KBM-7 (cell line): ENCODE measurements around the gene INPP4A.
"Not testable (repeated sequence)": the region's sequence is repeated elsewhere in the genome, so short reads cannot be mapped to it uniquely, and the experiment has no call there.

Source experiments
- DNase-seq: peaks from one replicate; pipeline ENCODE4 v3.0.0-alpha.2; 2015
- in situ Hi-C: fragments of 300-500 bp; cut with MboI; formaldehyde crosslinking; loops from 2 replicates; pipeline ENCODE4 v1.14.3; 2020; ENCODE audit warnings: low sequenced_read_pairs, low pct_unique_long_range_greater_than_20kb, mixed read lengths

The INPP4A gene

DNA sequence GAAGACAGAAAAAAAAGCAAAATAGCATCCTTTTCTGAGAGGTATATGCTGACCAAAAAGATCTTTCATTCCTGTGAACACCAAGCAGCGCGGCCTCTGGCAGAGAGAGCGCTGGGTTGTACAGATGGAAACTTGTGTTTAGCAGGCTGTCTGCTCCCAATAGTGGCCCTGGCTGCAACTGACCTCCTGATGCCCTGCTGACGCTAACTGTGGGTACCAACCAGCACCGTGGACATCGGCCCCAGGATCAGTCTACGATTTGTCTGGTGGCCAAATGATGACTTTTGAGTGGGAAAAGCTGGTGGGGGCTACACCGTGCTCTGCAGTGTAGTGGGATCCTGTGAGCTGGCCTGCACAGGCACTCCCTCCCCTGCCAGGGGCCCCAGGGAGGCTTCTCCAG, 147.9 kb downstream of the INPP4A start:
- DNase-seq: no peak
- in situ Hi-C loops: no loop called here

DNA sequence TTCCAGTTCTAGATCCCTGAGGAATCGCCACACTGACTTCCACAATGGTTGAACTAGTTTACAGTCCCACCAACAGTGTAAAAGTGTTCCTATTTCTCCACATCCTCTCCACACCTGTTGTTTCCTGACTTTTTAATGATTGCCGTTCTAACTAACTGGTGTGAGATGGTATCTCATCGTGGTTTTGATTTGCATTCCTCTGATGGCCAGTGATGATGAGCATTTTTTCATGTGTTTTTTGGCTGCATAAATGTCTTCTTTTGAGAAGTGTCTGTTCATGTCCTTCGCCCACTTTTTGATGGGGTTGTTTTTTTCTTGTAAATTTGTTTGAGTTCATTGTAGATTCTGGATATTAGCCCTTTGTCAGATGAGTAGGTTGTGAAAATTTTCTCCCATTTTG, 150.0 kb downstream of the INPP4A start:
- in situ Hi-C loops, DNase-seq: not testable (repeated sequence)

DNA sequence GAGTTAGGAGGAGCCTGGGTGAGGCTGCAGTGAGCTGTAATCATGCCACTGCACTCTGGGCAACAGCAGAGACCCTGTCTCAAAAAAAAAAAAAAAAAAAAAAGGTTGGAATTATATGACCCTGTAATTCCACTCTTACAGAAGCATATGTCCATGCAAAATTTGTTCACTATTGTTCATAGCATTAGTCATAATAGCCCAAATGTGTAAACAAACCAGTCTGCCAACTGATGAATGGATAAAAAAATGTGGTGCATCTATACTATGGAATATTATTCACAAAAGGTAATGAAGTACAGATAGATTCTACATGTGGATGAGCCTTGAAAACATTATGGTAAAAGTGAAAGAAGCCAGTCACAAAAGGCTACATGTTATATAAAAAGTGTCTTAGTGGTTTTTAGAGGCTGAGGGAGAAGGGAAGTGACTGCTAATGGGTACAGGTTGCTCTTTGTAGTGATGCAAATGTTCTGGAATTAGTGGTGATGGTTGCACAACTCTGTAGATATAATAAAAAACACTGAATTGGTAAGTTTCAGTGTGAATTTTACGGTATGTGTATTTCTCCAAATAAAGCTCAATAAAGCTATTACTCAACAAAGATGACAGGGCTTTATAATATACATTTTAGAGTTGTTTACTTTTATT, 154.2 kb downstream of the INPP4A start:
- DNase-seq: no peak

DNA sequence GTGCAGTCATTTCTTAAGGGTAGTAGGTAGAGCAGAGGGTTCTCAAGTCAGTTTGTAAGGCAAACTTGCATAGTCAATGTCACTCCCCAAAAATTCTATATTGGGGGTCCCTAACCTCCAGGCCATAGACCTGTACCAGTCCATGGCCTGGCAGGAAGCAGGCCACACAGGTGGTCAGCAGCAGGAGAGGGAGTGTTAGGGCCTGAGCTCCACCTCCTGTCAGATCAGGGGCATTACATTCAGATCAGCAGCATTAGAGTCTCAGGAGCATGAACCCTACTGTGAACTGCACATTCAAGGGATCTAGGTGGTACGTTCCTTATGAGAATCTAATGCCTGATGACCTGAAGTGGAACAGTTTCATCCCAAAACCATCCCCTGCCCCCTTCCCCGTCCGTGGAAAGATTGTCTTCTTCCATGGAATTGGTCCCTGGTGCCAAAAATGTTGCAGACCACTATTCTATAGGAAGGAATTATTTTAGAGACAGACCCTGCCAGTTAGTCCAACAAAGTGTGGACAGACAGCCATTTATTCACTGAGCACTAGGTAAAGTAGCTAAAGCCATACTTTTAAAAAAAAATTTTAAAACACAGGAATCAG, 157.0 kb downstream of the INPP4A start:
- DNase-seq: peak; percentile 55

More for the DNA sequence above, 154.2 kb downstream of the INPP4A start:
- in situ Hi-C loops: no loop called here

GRCh38 chr2:98604547-98604946, 159.9 kb downstream of the INPP4A start:
- in situ Hi-C loops: no loop called here
- DNase-seq: no peak

More for the DNA sequence above, 157.0 kb downstream of the INPP4A start:
- in situ Hi-C loops: no loop called here

DNA sequence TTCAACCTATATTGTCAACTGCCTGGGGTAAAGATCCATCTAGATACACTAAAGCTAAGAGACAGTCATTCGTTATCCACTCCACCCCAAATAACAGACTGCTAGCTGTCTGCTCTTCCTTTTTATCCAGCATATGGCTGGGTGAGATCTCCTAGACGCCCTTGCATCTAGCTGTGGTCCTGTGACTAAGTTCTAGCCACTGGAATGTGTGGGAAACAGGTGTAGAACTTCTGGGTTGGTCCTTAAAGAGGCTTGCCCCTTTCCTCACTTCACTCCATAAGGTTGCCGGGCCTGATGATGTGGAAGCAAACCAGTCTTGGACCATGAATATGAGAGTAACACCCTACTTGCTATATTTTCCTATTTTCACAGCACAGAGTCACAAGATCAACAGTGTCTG, 160.4 kb downstream of the INPP4A start:
- DNase-seq: no peak
- in situ Hi-C loops: no loop called here

DNA sequence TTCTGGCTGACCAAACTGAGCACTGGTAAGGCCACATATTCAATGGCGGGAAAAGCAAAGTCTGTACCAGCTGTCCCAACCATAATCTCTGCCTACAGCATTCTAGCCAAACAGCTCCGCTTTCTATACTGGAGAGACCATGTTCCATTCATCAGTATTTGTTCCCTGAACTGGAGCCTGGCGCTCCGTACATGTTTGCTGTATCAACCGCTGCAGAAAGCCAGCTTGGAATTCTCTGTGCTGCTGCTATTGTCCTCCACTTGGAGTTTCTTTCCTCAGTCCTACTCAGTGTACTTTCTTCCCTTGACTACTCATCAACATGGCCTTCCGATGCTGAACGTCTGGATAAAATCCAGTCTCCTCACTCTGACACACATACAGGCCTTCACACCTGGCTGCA, 161.8 kb downstream of the INPP4A start:
- DNase-seq: no peak
- in situ Hi-C loops: no loop called here

DNA sequence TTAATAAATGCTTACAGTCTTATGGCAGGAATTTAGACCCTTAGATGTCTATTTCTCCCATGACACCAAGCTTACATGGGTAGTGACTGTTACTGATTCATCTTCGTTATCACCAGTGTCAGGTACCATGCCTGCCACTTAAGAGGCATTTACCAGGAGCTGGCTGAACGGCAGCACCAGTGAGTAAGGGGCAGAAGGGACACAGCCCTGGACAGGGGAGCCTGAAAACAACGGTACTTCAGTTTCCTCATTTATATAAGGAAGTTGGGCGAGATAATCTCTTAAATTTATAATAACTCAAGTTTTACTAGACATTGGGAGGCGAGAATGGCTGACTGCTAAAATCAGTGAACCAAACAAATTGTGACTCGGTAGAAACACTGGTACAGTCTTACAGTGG, 162.4 kb downstream of the INPP4A start:
- peak; percentile 30 for DNase-seq
- in situ Hi-C loops: no loop called here

GRCh38 chr2:98607741-98608115, 163.1 kb downstream of the INPP4A start:
- in situ Hi-C loops: no loop called here
- DNase-seq: peak; percentile 32

DNA sequence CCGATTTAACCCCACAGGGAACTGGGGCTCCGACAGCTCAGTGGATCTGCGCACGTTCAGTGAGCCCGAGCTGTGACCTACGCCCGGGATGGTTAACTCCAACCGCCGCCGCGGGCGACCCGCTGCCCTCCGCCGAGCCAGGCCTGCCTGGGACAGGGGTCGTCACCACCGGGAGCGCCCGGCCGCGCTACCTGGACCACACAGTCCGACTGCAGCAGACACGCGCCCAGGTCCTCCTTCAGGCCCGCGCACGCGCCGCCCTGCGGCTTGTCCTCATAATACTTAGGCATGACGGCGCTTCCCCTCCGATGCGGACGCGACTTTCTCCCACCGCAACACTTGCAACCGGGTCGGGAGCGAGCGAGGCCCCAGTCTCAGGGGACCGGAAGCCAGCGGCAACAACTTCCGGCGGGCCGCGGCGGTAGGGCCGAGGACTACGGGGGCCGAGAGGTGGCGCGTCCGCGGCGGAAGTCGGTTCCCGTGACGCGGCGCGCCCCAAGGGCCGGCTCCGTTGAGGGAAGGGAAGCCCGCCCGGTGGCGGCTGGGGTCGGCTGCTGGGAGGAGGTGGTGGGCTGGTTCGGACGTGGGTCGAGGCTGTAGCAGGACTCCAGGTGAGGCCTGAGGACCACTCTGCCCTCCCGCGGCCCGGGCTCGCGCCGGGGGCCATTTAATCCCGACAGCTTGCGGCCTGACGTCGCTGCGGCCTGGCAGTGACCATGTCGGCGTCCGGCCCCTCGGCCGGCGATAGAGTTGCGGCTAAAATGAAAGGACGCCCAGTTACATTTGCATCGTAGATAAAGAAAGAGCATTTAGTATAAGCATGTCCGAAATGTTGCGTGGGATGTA, 163.7 kb downstream of the INPP4A start, which contains the start of the genes COA5 and UNC50:
Gene COA5, minus strand, starts transcription at position 397 of the 846 bp plus-strand sequence. Its CDS starts 107 bp downstream, at position 290.
Gene UNC50, plus strand, starts transcription at position 474 of the 846 bp plus-strand sequence. CDS start 1,171 bp downstream, outside the sequence.
- DNase-seq: peak; percentile 90
- in situ Hi-C loops: no loop called here

GRCh38 chr2:98608962-98609604, 164.4 kb downstream of the INPP4A start:
- peak; percentile 15 for DNase-seq
- in situ Hi-C loops: no loop called here

DNA sequence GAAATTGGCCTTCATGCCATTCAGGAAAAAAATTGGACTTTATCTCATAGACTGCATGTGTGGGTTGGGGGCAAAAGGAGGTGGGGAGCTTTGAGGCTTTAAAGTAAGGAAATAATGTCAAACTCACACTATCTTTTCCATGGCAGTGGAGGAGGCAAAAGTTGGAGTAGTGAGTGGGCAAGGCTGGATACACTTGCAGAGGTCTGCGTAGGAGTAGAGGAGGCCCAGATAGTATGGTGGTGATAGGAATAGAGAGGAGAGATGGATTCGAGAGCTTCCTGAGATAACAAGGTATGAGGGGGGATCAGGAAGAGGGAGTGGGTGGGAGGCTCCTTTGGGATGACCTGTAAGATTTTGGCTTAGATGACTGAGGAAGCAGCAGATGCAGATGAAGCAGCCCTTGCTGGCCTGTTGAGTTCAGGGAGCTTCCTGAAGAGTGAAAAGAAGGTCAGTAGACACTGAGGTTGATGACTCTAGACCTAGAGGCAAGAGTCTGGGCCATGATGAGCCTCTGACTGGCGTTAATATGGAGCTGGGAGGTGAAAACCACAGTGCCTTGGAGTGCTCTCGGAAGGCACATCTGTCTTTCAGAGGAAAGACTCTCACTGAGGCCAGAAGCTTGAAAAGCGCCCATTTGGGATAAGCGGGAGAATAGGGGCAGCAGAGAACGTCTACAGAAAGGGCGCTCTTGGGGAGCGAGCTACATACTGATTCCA, 169.5 kb downstream of the INPP4A start:
- in situ Hi-C loops: no loop called here
- DNase-seq: no peak

DNA sequence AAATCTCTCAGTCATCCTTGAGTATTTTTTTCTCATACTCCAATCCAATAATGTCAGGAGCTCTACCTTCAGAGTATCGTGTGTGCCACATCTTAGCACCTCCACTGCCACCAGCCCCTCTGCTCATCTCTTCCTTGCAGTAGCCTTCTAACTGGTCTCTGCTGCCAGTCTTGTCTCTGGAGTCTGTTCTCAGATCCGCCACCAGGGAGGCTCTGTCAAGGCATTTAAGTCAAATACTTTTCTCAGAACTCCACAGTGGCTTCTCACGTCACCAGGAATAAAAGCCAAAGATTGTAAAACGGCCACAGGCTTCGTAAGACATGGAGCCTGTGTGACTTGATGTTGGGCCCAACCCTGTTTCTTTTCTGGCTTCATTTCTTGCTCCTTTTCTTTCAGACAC, 170.8 kb downstream of the INPP4A start:
- DNase-seq: no peak
- in situ Hi-C loops: no loop called here

DNA sequence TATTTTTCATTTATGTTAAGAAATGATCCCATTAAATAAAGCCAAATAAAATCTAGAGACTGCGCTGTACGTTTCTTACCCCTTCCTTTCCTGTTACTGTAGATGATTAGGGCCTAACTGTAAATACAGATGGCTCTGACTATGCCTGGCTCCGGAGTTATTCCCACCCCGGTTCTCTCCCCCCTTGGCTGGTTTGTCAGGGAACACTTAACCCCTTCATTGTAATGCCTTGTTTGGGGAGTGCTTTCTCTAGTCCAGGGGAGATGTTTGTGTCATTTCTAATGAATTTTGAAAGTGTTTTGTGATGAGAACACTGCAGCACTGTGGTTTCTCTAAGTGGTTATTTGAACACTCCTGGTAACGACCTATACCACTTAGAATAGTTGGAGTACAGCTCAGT, 172.5 kb downstream of the INPP4A start:
- DNase-seq: no peak
- in situ Hi-C loops: no loop called here

- DNase-seq: no peak
- in situ Hi-C loops: no loop called here
Measured at GRCh38 chr2:98623657-98624056, 179.0 kb downstream of the INPP4A start.

DNA sequence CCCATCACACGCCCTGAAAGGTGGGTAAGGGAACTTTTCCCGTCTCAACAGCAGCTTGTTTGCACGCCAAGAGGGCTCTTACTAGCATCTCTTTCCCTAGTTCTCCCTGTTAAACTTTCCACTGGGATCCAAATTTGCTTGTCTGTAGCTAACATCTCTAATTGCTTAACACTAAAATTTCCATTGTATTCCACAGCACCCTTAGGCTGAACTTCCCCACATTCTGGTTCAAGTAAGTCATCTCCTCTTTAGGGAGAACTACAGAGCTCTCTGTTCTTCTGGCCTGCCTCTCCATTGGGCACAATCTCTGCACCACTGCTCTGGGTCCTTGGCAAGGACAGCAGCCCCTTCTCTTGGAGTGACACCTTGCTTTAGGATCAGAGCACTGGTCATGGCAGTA, 187.7 kb downstream of the INPP4A start:
- in situ Hi-C loops: loop anchor here (25.0 kb wide), 2 partner anchors 205 to 430 kb away; no protein-coding TSS in a partner anchor

GRCh38 chr2:98634406-98635092, 189.9 kb downstream of the INPP4A start:
- DNase-seq: peak; percentile 17
- in situ Hi-C loops: loop anchor here (25.0 kb wide), 2 partner anchors 203 to 428 kb away; no protein-coding TSS in a partner anchor

More for the DNA sequence above, 187.7 kb downstream of the INPP4A start:
- no peak for DNase-seq
